ENCODE results near the gene METTL18. TPM values are rescaled to one million over a fixed set of nuclear protein-coding genes. Genes with fewer than 3 reads are reported as not detected.

The METTL18 gene
- total RNA-seq, 2 donors from 2014 or later, result 5.7 to 7.5 TPM

- no peaks in the 10 kb centered on the region for H3K9me3 ChIP-seq
- DNase-seq (ENCODE audit: low spot score), result no peak
- H3K36me3 ChIP-seq, result no peaks in the 10 kb centered on the region
- intact Hi-C loops (cut with DNase I), result no loop called here
- H3K27ac ChIP-seq, result no peak overlapping the region
- H3K27me3 ChIP-seq (replicated peaks; ENCODE audit: insufficient read depth), result no peaks in the 10 kb centered on the region
- no peak for TF ChIP-seq POLR2A (IDR thresholded peaks at IDR 0.05)
- TF ChIP-seq POLR2AphosphoS5 (IDR thresholded peaks at IDR 0.05), result no peak
- TF ChIP-seq, protein P1, sequence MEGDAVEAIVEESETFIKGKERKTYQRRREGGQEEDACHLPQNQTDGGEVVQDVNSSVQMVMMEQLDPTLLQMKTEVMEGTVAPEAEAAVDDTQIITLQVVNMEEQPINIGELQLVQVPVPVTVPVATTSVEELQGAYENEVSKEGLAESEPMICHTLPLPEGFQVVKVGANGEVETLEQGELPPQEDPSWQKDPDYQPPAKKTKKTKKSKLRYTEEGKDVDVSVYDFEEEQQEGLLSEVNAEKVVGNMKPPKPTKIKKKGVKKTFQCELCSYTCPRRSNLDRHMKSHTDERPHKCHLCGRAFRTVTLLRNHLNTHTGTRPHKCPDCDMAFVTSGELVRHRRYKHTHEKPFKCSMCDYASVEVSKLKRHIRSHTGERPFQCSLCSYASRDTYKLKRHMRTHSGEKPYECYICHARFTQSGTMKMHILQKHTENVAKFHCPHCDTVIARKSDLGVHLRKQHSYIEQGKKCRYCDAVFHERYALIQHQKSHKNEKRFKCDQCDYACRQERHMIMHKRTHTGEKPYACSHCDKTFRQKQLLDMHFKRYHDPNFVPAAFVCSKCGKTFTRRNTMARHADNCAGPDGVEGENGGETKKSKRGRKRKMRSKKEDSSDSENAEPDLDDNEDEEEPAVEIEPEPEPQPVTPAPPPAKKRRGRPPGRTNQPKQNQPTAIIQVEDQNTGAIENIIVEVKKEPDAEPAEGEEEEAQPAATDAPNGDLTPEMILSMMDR (IDR thresholded peaks at IDR 0.05), result no peak
- no peak overlapping the region for H3K4me3 ChIP-seq
- peaks cover 3% of the 10 kb centered on the region for H3K4me1 ChIP-seq (replicated peaks)
These were observed 15.6 kb downstream of the METTL18 start for GRCh38 chr1:169779150-169779549.

DNA sequence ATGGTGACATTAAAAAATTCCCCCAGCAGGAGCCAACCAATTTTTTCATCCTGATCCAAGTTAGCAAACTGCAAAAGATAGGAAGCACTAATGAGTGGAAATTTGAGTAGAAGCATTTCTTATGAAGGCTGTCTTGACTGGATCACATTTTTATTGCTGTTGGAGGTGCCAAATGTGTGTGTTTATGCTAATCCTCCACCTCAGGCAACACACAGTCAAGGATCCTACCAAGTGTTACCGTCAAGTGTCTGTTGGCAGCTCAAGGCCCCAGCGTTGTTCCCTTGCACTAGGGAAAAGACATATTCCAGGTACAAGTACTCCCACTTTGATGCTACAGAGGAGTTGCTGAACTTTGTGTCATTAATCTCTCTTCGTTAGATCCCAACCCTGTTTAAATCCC, 18.3 kb downstream of the METTL18 start:
- H3K9me3 ChIP-seq, result no peaks in the 10 kb centered on the region
- no peaks in the 10 kb centered on the region for H3K27me3 ChIP-seq (replicated peaks; ENCODE audit: insufficient read depth)
- H3K4me3 ChIP-seq, result no peak overlapping the region
- no peak overlapping the region for H3K27ac ChIP-seq
- WGBS, result 38% methylated on average over 3 of the region's 3 CpGs
- intact Hi-C loops (cut with DNase I), result no loop called here
- no peak for TF ChIP-seq POLR2A (IDR thresholded peaks at IDR 0.05)
- TF ChIP-seq, protein P1 (IDR thresholded peaks at IDR 0.05), result no peak
- no peak for TF ChIP-seq POLR2AphosphoS5 (IDR thresholded peaks at IDR 0.05)
- no peak for DNase-seq (ENCODE audit: low spot score)
- peaks cover 3% of the 10 kb centered on the region for H3K4me1 ChIP-seq (replicated peaks)
- no peaks in the 10 kb centered on the region for H3K36me3 ChIP-seq

DNA sequence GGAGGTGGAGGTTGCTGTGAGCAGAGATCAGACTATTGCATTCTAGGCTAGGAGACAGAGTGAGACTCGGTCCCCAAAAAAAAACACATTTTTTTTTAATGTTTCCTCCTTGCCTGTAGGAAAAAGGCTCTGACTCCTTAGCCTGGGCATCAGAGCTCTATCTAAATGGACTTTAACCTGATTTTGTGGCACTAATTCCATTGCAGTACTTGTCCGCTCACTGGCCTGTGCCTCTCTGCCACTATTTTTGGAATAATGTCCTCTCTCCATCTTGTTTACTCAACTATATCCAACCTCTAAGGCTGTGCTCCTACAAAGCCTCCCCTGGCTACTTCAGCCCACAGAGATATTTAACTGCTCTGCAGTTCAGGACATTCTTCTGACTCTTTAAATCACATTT, 26.5 kb downstream of the METTL18 start:
- Histone ChIP-seq H3K27me3 (replicated peaks; ENCODE audit: insufficient read depth) (no peaks in the 10 kb centered on the region), H3K4me3 (no peak overlapping the region), H3K4me1 (replicated peaks) (no peaks in the 10 kb centered on the region), H3K36me3 (no peaks in the 10 kb centered on the region), H3K27ac (no peak overlapping the region), H3K9me3 (no peaks in the 10 kb centered on the region)
- intact Hi-C loops (cut with DNase I), result no loop called here
- WGBS, result 97% methylated on average over 2 of the region's 2 CpGs
- TF ChIP-seq POLR2A (IDR thresholded peaks at IDR 0.05) (no peak), POLR2AphosphoS5 (IDR thresholded peaks at IDR 0.05) (no peak)
- TF ChIP-seq, protein P1 (IDR thresholded peaks at IDR 0.05), result no peak
- DNase-seq (ENCODE audit: low spot score), result no peak

- Histone ChIP-seq H3K9me3 (no peaks in the 10 kb centered on the region), H3K4me3 (no peak overlapping the region), H3K27me3 (replicated peaks; ENCODE audit: insufficient read depth) (no peaks in the 10 kb centered on the region), H3K27ac (no peak overlapping the region), H3K4me1 (replicated peaks) (no peaks in the 10 kb centered on the region), H3K36me3 (no peaks in the 10 kb centered on the region)
- no peak for TF ChIP-seq POLR2AphosphoS5 (IDR thresholded peaks at IDR 0.05)
- TF ChIP-seq, protein P1 (IDR thresholded peaks at IDR 0.05), result no peak
- no peak for TF ChIP-seq POLR2A (IDR thresholded peaks at IDR 0.05)
- no peak for DNase-seq (ENCODE audit: low spot score)
- WGBS, result 83% methylated on average over 7 of the region's 7 CpGs
- intact Hi-C loops (cut with DNase I), result no loop called here
These were observed 29.0 kb downstream of the METTL18 start for GRCh38 chr1:169765580-169766331.

DNA sequence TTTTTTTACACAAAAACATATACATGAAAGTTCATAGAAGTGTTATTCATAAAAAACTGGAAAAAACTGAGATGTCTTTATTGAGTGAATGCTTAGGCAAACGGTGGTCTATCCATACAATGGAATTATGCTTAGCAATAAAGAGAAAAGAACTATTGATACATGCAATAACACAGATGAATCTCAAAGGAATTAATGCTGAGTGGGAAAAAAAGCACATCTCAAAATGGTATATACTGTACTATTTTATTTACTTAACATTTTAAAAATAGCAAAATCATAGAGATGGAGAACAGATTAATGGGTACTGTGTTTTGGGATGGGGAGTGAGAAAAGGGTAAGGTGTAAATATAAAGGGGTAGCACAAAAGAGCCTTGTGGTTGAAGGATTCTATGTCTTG, 29.8 kb downstream of the METTL18 start:
- no peak for DNase-seq (ENCODE audit: low spot score)
- H3K9me3 ChIP-seq, result no peaks in the 10 kb centered on the region
- intact Hi-C loops (cut with DNase I), result no loop called here
- H3K4me3 ChIP-seq, result no peak overlapping the region
- H3K27ac ChIP-seq, result no peak overlapping the region
- H3K4me1 ChIP-seq (replicated peaks), result no peaks in the 10 kb centered on the region
- TF ChIP-seq POLR2A (IDR thresholded peaks at IDR 0.05) (no peak), POLR2AphosphoS5 (IDR thresholded peaks at IDR 0.05) (no peak)
- TF ChIP-seq, protein P1 (IDR thresholded peaks at IDR 0.05), result no peak
- WGBS, result 72% methylated on average over 1 of the region's 1 CpG
- H3K27me3 ChIP-seq (replicated peaks; ENCODE audit: insufficient read depth), result no peaks in the 10 kb centered on the region
- H3K36me3 ChIP-seq, result no peaks in the 10 kb centered on the region

All from prostate gland (tissue), 2 donors.